MM.1S (cell line): Measurements from ENCODE around the gene MEGF8.

Source experiments
- CTCF ChIP-seq: fragments of 300-600 bp; sonication (generic); IDR thresholded peaks from 2 replicates; pipeline ENCODE4 v1.5.1; 2016; ENCODE audit warnings: antibody characterized with exemption, low read length, mixed read lengths
- EZH2 ChIP-seq: fragments of 300-600 bp; sonication (generic); optimal IDR thresholded peaks from 2 replicates; pipeline ENCODE3; 2017; ENCODE audit warnings: low read depth, mild to moderate bottlenecking, antibody characterized with exemption, low read length, mixed read lengths
- EZH2phosphoT487 ChIP-seq: fragments of 300-600 bp; sonication (generic); IDR thresholded peaks from 2 replicates; pipeline ENCODE4 v1.6.1; 2018; ENCODE audit warnings: antibody characterized with exemption, low read length

GRCh38 chr19:42281146-42281826, 44.1 kb upstream of the MEGF8 start:
- TF ChIP-seq CTCF (no peak), EZH2 (no peak), EZH2phosphoT487 (no peak)
